GM04503 (cell line): ENCODE results near the gene DRC3.

Experiments used
- DNase-seq: peaks from one replicate; pipeline ENCODE4 v3.0.0-alpha.2; 2012; ENCODE audit warnings: low read depth

DRC3 gene

GRCh38 chr17:18045691-18046350 is 73.2 kb downstream of the DRC3 start:
- DNase-seq: no peak

GRCh38 chr17:18055597-18055996 is 82.9 kb downstream of the DRC3 start:
- no peak for DNase-seq

GRCh38 chr17:18056214-18056613 is 83.6 kb downstream of the DRC3 start:
- no peak for DNase-seq

- no peak for DNase-seq
Measured at GRCh38 chr17:18059283-18059682, 86.6 kb downstream of the DRC3 start.

- no peak for DNase-seq
Measured at GRCh38 chr17:18064053-18064452, 91.4 kb downstream of the DRC3 start.

GRCh38 chr17:18065546-18065945 is 92.9 kb downstream of the DRC3 start:
- DNase-seq: no peak
